GM12864 (cell line): ENCODE results near the gene AP2M1.

Experiments
- DNase-seq: peaks from one replicate; pipeline ENCODE4 v3.0.0-alpha.2; 2011; ENCODE audit warnings: low read depth
- H3K4me3 ChIP-seq: 2 replicates; pipeline ENCODE4 v1.5.1; 2011; ENCODE audit warnings: mild to moderate bottlenecking, low read depth, low read length, control low read depth
- TF ChIP-seq, protein P1 (sequence below): IDR thresholded peaks from 2 replicates; pipeline ENCODE4 v1.5.1; 2011; ENCODE audit warnings: low read depth, mild to moderate bottlenecking, moderate library complexity, low read length, control low read depth, inconsistent platforms; ENCODE audit errors: missing control alignments

The AP2M1 gene

DNA sequence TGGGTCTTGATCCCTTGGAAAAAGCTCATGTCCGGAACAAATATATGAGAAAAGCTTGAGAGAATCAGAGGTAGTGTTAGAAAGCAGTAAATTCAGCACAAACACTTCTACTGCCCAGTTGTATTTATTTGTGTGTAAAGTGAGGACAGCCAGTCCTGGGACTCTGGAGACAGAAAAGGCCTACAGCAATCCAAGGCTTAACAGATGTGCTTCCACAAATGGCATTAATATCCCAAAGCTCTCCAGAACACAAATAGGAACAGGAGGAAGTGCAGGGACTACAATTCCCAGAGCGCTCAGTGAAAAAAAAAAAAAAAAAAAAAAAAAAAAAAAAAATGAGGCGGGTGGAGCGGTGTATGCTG, 390 bp upstream of the AP2M1 start:
- DNase-seq = no peak
- TF ChIP-seq, protein P1, sequence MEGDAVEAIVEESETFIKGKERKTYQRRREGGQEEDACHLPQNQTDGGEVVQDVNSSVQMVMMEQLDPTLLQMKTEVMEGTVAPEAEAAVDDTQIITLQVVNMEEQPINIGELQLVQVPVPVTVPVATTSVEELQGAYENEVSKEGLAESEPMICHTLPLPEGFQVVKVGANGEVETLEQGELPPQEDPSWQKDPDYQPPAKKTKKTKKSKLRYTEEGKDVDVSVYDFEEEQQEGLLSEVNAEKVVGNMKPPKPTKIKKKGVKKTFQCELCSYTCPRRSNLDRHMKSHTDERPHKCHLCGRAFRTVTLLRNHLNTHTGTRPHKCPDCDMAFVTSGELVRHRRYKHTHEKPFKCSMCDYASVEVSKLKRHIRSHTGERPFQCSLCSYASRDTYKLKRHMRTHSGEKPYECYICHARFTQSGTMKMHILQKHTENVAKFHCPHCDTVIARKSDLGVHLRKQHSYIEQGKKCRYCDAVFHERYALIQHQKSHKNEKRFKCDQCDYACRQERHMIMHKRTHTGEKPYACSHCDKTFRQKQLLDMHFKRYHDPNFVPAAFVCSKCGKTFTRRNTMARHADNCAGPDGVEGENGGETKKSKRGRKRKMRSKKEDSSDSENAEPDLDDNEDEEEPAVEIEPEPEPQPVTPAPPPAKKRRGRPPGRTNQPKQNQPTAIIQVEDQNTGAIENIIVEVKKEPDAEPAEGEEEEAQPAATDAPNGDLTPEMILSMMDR = no peak
- H3K4me3 ChIP-seq = no peak overlapping the region

DNA sequence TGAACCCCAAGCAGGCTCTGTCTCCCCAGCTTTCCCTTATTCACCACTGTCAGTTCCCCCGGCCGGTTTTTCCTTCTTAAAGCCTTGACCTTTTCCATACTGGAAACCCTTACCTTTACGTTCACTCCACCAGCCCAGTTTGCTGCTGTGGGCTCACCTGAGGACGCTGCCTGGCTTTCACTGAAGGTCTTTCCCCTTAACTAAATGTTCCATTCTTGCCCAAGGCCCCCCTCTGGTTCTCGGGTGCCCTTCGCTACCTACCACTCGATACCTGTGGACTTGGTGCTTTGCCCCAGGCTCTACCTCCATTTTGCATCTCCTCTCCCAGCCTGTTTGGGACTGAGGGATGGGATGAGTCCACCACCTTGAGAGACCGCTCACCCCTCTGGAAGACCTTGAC, 851 bp downstream of the AP2M1 start:
- DNase-seq = no peak
- H3K4me3 ChIP-seq = peak overlapping the region; percentile 78
- TF ChIP-seq, protein P1 = no peak

DNA sequence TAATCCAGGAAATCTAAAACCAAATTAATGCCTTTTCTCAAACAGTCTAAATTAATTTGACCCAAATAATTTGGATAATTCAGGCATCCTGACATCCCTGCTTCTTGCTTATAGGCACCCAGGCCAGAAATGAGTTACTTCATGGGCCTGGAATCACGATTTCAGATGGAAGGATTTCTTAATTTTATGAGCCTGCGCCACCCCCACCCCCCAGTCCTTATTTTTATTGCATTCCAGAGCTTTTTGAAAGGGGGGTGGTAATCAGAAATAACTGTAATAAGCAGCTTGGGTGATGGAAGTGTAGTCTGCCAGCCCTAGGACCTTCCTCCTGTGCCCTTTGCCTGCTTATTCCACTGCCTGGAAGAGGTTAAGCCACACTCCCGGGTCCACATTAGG, 1.3 kb downstream of the AP2M1 start:
- DNase-seq = no peak
- TF ChIP-seq, protein P1 = no peak

DNA sequence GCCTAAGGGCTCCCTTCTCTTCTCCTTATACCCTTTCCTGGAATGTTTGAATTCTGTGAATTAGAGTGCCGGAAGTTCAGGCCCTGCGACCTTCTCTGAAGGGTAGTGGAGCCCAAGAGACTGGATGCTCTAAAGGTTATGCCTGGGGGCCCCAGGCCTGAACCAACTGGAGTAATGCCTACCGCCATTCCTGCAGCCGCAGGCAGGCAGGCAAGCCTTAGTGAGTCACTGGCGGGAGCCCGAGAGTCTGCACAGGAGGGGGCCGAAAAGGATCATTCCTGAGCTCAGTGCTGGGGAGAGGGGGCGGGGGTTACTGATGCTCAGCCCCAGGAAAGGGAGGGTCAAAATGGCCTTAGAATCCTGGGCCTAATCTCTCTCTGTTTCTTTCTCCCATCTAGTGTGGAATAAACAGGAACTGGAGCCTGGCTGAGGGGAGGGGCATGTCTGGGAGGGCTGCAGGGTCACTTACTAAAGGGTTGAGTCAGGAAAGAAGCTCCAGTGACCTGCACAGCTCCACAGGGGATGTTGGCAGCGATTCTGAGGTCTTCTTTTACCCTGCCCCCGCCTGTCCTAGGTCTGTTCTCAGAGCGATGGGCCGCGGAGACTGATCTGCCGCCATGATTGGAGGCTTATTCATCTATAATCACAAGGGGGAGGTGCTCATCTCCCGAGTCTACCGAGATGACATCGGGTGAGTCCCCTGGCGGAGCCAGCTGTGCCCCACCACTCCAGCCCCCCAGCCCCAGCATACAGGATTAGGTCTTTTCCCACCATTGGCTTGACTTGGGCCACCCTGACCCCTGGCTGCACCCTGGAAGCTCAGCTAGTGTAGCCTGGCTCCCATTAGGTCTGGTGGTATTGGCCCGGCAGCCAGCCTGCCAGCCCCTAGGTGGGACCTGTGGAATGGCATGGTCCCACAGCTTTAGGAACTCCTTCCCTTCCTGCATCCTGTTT, 2.0 kb downstream of the AP2M1 start:
- no peak overlapping the region; the same call in none of the 2 replicates for H3K4me3 ChIP-seq
- DNase-seq = no peak
- TF ChIP-seq, protein P1 = no peak

More for the DNA sequence above, 1.3 kb downstream of the AP2M1 start:
- H3K4me3 ChIP-seq = peak overlapping the region; percentile 78

DNA sequence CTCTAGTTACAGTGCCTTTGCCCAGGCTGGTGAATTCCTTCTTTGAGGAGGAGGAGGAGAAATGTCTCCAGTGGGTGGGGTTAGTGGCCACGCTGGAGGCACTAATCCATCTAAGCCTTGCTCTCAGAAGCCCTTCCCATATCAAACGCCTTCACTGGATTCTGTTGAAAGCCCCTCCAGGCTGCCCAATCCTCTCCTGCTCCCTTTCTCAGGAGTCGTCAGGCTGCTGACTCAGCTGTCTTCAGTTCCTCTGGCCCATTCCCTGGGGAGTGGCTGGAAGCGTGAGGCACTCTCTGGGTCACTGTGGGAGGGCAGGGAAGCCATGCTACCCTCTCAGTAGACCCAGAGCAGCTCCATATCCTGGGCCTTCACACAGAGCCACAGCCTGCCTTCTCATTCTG, 2.7 kb downstream of the AP2M1 start:
- H3K4me3 ChIP-seq = no peak overlapping the region
- TF ChIP-seq, protein P1 = no peak
- no peak for DNase-seq

DNA sequence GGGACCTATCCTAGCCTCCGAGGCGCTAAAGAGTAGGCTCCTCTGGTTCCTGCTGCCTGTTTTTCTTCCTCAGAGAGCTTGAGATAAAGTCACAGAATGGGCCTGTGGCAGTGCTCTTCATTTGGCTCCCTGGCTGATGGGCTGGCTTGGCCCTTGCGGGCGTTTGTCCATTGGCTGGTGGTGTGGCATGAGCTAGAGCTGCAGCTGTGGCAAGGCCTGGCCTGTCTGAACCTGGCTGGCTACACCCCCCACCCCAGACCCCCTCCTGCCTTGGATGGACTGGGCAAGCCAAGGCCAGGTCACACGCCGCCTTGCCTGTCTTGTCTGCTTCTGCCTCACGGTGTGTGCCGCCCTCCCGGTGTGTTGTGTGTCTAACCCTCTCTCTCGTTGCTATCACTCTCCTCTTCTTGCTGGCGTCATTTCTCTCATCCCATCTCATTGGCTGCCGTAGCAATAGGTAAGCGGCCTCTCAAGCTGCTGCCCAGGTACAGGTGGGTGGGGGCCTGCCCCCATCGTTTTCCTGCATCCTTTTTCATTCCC, 3.2 kb downstream of the AP2M1 start:
- H3K4me3 ChIP-seq = no peak overlapping the region
- TF ChIP-seq, protein P1 = no peak
- no peak for DNase-seq
